WTC11 (cell line): Measurements from ENCODE around the gene ZCCHC13. TPM values are rescaled to one million over a fixed set of nuclear protein-coding genes. Genes with fewer than 3 reads are reported as not detected.

Experiments used
- ATAC-seq: fragments of 200-7000 bp; cut with Tn5 transposase; 2 replicates; pipeline ENCODE4 v1.10.0; 2021; ENCODE audit warnings: mild to moderate bottlenecking, moderate library complexity
- CTCF ChIA-PET: fragments of 300-600 bp; sonication (Branson Sonifier 250); formaldehyde crosslinking; loops from one replicate; lab custom pipeline; 2021; ENCODE audit warnings: antibody characterized with exemption; lab: Charles Lee
- POLR2A ChIA-PET: fragments of 350-600 bp; sonication (Branson Sonifier 250); formaldehyde crosslinking; loops from one replicate; lab custom pipeline; 2021; ENCODE audit warnings: antibody characterized with exemption; lab: Charles Lee
- DNase-seq: peaks from one replicate; pipeline ENCODE4 v3.0.0; 2021; ENCODE audit warnings: low spot score
- H3K27ac Mint-ChIP-seq: 2 replicates; pipeline ENCODE4 v1.8.0; 2021; ENCODE audit warnings: mixed read lengths
- H3K27me3 Mint-ChIP-seq: 2 replicates; pipeline ENCODE4 v1.8.0; 2021; ENCODE audit warnings: low read depth, mild to moderate bottlenecking, moderate library complexity, mixed read lengths
- H3K36me3 Mint-ChIP-seq: 2 replicates; pipeline ENCODE4 v1.8.0; 2021; ENCODE audit warnings: mixed read lengths
- H3K4me1 Mint-ChIP-seq: 2 replicates; pipeline ENCODE4 v1.8.0; 2022; ENCODE audit warnings: mixed read lengths
- H3K4me3 Mint-ChIP-seq: 2 replicates; pipeline ENCODE4 v1.8.0; 2021; ENCODE audit warnings: mild to moderate bottlenecking, moderate library complexity, mixed read lengths
- H3K9me3 Mint-ChIP-seq: 2 replicates; pipeline ENCODE4 v1.8.0; 2021; ENCODE audit warnings: mixed read lengths
- AFF4 ChIP-seq: sonication (generic); formaldehyde crosslinking; IDR thresholded peaks from 2 replicates; pipeline ENCODE4 v1.8.1; 2023; ENCODE audit warnings: mild to moderate bottlenecking, missing genetic modification reagents, borderline replicate concordance
- AR ChIP-seq: fragments of 250-450 bp; sonication (Bioruptor Pico); IDR thresholded peaks from 2 replicates; pipeline ENCODE4 v1.9.0; 2021; ENCODE audit warnings: mild to moderate bottlenecking
- IRF1 ChIP-seq: sonication (generic); formaldehyde crosslinking; IDR thresholded peaks from 2 replicates; pipeline ENCODE4 v1.8.0; 2023; ENCODE audit warnings: missing genetic modification reagents
- NFYB ChIP-seq: sonication (generic); formaldehyde crosslinking; conservative IDR thresholded peaks from 2 replicates; pipeline ENCODE4 v1.8.0; 2022; ENCODE audit warnings: low read depth, missing genetic modification reagents
- NR2C2 ChIP-seq: sonication (generic); formaldehyde crosslinking; IDR thresholded peaks from 2 replicates; pipeline ENCODE4 v1.8.0; 2022; ENCODE audit warnings: mild to moderate bottlenecking, missing genetic modification reagents
- OVOL2 ChIP-seq: fragments of 250-450 bp; sonication (Bioruptor Pico); IDR thresholded peaks from 2 replicates; pipeline ENCODE4 v1.9.0; 2021; ENCODE audit warnings: mild to moderate bottlenecking, borderline replicate concordance
- RELA ChIP-seq: sonication (generic); formaldehyde crosslinking; IDR thresholded peaks from 2 replicates; pipeline ENCODE4 v1.8.1; 2022; ENCODE audit warnings: missing genetic modification reagents, mild to moderate bottlenecking, borderline replicate concordance
- RORB ChIP-seq: fragments of 250-450 bp; sonication (Bioruptor Pico); IDR thresholded peaks from 2 replicates; pipeline ENCODE4 v1.9.0; 2021; ENCODE audit warnings: mild to moderate bottlenecking
- SP1 ChIP-seq: sonication (generic); formaldehyde crosslinking; conservative IDR thresholded peaks from 2 replicates; pipeline ENCODE4 v1.8.1; 2022; ENCODE audit warnings: missing genetic modification reagents
- TEAD1 ChIP-seq: sonication (generic); formaldehyde crosslinking; IDR thresholded peaks from 2 replicates; pipeline ENCODE4 v1.8.0; 2022; ENCODE audit warnings: mild to moderate bottlenecking, missing genetic modification reagents
- TP53 ChIP-seq: sonication (generic); formaldehyde crosslinking; IDR thresholded peaks from 2 replicates; pipeline ENCODE4 v1.8.1; 2023; ENCODE audit warnings: mild to moderate bottlenecking, missing genetic modification reagents
- USF2 ChIP-seq: sonication (generic); formaldehyde crosslinking; IDR thresholded peaks from 2 replicates; pipeline ENCODE4 v1.8.1; 2023; ENCODE audit warnings: mild to moderate bottlenecking, missing genetic modification reagents, moderate library complexity
- ZNF138 ChIP-seq: sonication (generic); formaldehyde crosslinking; conservative IDR thresholded peaks from 2 replicates; pipeline ENCODE4 v1.8.1; 2022; ENCODE audit warnings: mild to moderate bottlenecking, moderate library complexity, missing genetic modification reagents
- ZNF317 ChIP-seq: sonication (generic); formaldehyde crosslinking; IDR thresholded peaks from 2 replicates; pipeline ENCODE4 v1.8.1; 2023; ENCODE audit warnings: low read depth, mild to moderate bottlenecking, moderate library complexity, missing genetic modification reagents, borderline replicate concordance
- total RNA-seq: library from RNA; stranded (reverse); gene quantifications from 3 replicates; pipeline ENCODE4 v1.2.3, GENCODE V29; 2021
- TF ChIP-seq, protein P1 (sequence below): sonication (generic); formaldehyde crosslinking; IDR thresholded peaks from 2 replicates; pipeline ENCODE4 v1.8.0; 2022; ENCODE audit warnings: mild to moderate bottlenecking, missing genetic modification reagents
- TF ChIP-seq, protein P2 (sequence below): sonication (generic); formaldehyde crosslinking; IDR thresholded peaks from 2 replicates; pipeline ENCODE4 v1.8.1; 2022; ENCODE audit warnings: mild to moderate bottlenecking, moderate library complexity, missing genetic modification reagents
- TF ChIP-seq, protein P3 (sequence below): sonication (generic); formaldehyde crosslinking; conservative IDR thresholded peaks from 2 replicates; pipeline ENCODE4 v1.8.1; 2022; ENCODE audit warnings: mild to moderate bottlenecking, missing genetic modification reagents

Gene ZCCHC13
- total RNA-seq, 1 experiment from 2014 or later, result not detected

GRCh38 chrX:74292808-74293123 is 11.2 kb upstream of the ZCCHC13 start:
- H3K4me1 Mint-ChIP-seq, result peaks cover 19% of the 10 kb centered on the region
- peak; percentile 19 for ATAC-seq

More at GRCh38 chrX:74292808-74293123, 11.2 kb upstream of the ZCCHC13 start:
- H3K36me3 Mint-ChIP-seq, result peaks cover 14% of the 10 kb centered on the region
- POLR2A ChIA-PET, result interaction anchor here (0.5 to 2.0 kb wide), 5 partner anchors 33 to 446 kb away, joined by 3 to 6 read pairs (median 5); no protein-coding TSS in a partner anchor
- peak overlapping the region; percentile 98 for H3K4me3 Mint-ChIP-seq
- no peak for TF ChIP-seq AR (CRISPR knock-in tag)
- no peak for TF ChIP-seq ZNF317 (CRISPR knock-in tag)
- no peak for TF ChIP-seq OVOL2 (CRISPR knock-in tag)
- no peak for TF ChIP-seq RELA
- no peak for TF ChIP-seq AFF4 (CRISPR knock-in tag)
- TF ChIP-seq, protein P1, sequence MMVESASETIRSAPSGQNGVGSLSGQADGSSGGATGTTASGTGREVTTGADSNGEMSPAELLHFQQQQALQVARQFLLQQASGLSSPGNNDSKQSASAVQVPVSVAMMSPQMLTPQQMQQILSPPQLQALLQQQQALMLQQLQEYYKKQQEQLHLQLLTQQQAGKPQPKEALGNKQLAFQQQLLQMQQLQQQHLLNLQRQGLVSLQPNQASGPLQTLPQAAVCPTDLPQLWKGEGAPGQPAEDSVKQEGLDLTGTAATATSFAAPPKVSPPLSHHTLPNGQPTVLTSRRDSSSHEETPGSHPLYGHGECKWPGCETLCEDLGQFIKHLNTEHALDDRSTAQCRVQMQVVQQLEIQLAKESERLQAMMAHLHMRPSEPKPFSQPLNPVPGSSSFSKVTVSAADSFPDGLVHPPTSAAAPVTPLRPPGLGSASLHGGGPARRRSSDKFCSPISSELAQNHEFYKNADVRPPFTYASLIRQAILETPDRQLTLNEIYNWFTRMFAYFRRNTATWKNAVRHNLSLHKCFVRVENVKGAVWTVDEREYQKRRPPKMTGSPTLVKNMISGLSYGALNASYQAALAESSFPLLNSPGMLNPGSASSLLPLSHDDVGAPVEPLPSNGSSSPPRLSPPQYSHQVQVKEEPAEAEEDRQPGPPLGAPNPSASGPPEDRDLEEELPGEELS (CRISPR knock-in tag), result no peak
- TF ChIP-seq, protein P2, sequence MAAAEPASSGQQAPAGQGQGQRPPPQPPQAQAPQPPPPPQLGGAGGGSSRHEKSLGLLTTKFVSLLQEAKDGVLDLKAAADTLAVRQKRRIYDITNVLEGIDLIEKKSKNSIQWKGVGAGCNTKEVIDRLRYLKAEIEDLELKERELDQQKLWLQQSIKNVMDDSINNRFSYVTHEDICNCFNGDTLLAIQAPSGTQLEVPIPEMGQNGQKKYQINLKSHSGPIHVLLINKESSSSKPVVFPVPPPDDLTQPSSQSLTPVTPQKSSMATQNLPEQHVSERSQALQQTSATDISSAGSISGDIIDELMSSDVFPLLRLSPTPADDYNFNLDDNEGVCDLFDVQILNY (CRISPR knock-in tag), result no peak
- TF ChIP-seq USF2 (CRISPR knock-in tag), result no peak
- TF ChIP-seq RORB (CRISPR knock-in tag), result no peak
- TF ChIP-seq SP1 (CRISPR knock-in tag), result no peak
- TF ChIP-seq, protein P3, sequence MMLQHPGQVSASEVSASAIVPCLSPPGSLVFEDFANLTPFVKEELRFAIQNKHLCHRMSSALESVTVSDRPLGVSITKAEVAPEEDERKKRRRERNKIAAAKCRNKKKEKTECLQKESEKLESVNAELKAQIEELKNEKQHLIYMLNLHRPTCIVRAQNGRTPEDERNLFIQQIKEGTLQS (CRISPR knock-in tag), result no peak
- no peak for TF ChIP-seq TEAD1 (CRISPR knock-in tag)
- no peak for TF ChIP-seq TP53 (CRISPR knock-in tag)
- TF ChIP-seq ZNF138 (CRISPR knock-in tag), result no peak
- TF ChIP-seq NFYB (CRISPR knock-in tag), result no peak
- TF ChIP-seq IRF1 (CRISPR knock-in tag), result no peak
- no peak for TF ChIP-seq NR2C2 (CRISPR knock-in tag)
- TF ChIP-seq, all 79 proteins: peak for 0
- CTCF ChIA-PET, result interaction anchor here (0.6 to 3.4 kb wide), 4 partner anchors 32 to 128 kb away, joined by 3 to 30 read pairs (median 4); no protein-coding TSS in a partner anchor
- Mint-ChIP-seq H3K9me3 (peaks cover 1% of the 10 kb centered on the region), H3K27me3 (no peaks in the 10 kb centered on the region), H3K27ac (peak overlapping the region; percentile 99)
- no peak for DNase-seq
